ENCODE measurements around the gene APLP2.

The APLP2 gene

DNA sequence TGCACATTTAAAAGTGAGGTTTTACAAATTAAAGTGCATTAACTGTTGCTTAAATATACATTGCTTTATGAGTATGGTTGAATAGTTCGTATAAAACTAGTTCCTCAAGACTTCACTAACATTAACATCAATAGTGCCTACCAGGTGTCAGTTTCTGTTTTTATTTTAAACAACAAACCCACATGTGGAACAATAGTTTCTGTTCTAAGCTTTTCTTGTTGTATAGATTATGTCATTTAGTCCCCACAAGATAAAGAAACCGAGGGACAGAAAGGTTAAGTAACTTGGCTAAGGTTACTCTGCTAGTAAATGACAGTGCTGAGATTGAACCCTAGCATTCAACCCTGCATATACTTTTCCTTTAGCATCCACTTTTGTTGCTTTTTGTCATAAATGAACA, 48.5 kb downstream of the APLP2 start:
- DNase-seq (ENCODE audit: low read depth in 2 of 2, low spot score in 1 of 2), result no peak

DNA sequence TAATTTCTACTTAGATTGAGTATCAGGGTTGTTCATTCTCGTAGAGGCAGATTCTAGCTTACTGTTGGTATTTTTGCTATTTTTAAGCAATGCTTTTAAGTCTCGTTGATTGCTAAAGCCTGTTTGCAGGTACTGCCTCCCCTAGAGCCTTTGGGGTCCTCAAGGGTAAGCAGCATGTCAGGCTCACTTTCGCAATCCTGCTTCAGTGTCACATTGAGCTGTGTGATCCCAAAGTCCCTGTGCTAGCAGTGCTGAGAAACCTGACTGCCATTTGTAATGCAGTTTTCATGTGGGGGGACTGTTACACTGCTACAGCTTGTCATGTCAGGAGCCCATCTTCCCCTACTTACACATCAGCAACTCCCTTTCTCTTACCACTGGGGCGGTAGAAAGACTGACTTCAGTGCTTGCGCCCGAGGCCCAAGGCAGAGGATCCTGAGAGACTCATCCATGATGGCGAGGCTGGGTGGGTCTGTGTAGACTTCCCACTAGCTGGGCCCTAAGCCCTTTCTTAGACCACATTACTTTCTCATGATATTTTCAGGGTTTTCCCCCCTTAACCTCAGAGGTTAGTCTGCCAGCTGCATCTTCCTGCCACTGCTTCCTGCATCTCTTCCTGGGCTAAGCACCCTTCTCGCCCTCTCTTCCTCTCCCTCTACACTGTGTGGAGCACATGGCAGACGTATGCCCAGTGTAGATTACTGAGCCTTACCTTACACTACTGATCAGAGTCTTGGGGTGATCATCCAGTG, 49.1 kb downstream of the APLP2 start:
- peak in 1 of 2 donors; percentile 1 for DNase-seq (ENCODE audit: low read depth in 2 of 2, low spot score in 1 of 2)

DNA sequence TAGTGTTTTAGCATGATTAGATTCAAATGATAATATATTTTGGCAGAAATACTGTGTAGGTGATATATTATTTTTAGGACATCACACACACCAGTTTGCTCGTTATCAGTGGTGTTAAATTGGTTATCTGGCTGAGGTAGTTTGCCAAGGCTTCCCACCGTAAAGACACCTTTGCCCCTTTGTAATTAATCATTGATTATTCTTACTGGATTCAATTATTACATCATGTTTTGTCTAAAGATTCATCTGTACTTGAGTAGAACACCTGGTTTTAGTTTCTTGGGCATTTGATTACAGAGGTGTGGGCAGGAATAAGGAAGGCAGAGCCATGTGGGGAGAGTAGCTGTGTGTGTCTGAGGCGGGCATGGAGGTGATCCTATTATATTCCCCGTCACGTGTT, 50.4 kb downstream of the APLP2 start:
- DNase-seq (ENCODE audit: low read depth in 2 of 2, low spot score in 1 of 2), result no peak

DNA sequence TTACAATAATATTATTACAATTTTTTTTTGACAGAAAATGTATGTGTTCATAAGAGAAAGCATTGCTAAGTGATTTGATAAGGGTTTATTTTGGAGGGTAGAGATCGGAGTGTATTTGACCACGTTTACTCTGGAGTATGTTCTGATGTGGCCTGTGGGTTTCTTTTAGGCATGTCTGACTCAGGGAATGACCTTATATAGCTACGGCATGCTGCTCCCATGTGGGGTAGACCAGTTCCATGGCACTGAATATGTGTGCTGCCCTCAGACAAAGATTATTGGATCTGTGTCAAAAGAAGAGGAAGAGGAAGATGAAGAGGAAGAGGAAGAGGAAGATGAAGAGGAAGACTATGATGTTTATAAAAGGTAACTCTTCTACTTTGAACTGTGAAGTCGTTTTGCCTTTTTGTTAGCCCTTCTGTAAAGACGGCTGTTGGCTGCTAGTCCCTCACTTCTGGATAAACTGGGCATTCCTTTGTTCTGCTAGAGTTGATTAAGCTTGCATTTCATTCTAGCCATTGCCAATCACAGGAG, 51.8 kb downstream of the APLP2 start:
- no peak for DNase-seq (ENCODE audit: low read depth in 2 of 2, low spot score in 1 of 2)

DNA sequence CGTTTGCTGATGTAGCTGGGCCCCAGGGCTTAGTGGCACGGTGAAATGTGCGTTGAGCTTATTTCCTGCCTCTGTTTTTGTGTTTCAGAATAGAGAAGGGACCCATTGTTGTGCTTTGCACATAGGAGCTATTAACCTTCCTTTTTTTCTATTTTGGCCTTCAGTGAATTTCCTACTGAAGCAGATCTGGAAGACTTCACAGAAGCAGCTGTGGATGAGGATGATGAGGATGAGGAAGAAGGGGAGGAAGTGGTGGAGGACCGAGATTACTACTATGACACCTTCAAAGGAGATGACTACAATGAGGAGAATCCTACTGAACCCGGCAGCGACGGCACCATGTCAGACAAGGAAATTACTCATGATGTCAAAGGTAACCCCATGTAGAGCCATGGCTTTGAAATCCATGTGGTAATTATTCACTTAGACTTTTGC, 52.5 kb downstream of the APLP2 start:
- no peak for DNase-seq (ENCODE audit: low read depth in 2 of 2, low spot score in 1 of 2)

DNA sequence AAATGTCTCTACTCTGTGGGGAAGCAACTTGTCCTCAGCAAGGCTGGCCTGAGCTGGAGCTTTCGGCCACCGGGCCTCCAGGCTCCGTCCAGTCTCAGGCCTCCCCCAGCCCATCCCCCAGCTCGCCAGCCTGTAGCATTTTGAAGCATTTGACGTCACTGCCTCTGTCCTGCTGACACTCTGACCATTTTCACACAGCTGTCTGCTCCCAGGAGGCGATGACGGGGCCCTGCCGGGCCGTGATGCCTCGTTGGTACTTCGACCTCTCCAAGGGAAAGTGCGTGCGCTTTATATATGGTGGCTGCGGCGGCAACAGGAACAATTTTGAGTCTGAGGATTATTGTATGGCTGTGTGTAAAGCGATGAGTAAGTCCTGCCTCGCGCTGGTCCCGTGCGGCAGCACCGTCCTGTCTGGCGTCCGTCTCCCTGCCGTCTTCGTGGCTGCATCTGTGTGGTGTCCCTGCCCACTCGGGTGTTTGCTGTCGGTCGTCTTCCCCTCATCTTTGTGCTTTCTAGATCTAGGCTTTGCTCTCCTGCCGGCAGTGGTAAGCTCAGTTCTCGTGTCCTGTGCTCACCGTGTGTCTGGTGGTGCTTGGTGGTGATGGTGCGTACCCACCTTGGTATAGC, 53.8 kb downstream of the APLP2 start:
- DNase-seq (ENCODE audit: low read depth in 2 of 2, low spot score in 1 of 2), result no peak

DNA sequence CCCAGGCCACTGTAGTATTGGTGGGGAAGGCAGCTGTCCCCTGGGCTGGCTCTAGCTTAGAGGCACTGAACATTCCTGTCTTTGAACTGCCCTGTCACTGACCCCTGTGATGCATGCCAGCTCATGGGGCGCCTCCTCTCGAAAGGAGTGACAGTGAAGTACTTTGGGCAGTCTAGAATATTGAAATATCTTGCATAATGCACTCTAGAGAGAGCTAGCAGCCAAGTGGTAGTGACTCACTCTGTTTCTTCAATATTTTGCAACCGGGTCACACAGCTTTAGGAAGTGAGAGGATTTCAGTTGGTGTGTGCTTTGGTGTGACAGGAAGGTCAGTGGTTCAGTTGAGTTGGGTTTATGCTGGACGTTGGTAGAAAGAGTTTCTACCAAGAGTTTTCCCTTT, 54.4 kb downstream of the APLP2 start:
- no peak for DNase-seq (ENCODE audit: low read depth in 2 of 2, low spot score in 1 of 2)

DNA sequence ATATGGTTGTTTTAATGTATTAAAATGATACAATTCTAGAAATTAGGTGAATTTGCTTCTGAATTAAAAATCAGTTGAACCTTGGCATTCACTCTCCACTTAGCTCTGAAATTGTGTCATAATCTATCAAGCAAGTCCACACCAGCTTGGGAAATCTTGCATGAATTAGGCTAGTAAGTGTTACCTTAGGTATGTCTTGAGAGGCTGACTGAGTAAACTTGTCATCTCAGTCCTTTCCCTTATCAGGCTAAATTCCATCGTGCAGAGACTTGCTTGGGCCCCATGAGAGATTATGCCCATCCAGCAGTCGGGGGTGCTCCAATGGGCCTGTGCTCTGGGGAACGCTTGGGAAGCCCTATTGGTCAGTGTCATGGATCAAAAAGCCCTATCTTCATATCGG, 55.9 kb downstream of the APLP2 start:
- no peak for DNase-seq (ENCODE audit: low read depth in 2 of 2, low spot score in 1 of 2)

DNA sequence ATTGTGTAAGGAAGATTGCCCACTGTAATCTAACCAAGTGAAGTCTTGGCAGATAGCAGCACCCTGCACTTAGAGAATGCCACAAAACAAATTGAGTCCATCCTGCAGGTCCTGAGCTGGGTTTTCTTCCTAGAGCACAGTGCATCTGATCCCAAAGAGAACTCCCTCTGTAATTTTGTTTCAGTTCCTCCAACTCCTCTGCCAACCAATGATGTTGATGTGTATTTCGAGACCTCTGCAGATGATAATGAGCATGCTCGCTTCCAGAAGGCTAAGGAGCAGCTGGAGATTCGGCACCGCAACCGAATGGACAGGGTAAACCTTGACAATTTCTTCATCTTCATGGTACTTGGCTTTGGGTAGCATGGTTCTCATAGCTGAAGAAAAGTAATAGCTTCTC, 56.8 kb downstream of the APLP2 start:
- no peak for DNase-seq (ENCODE audit: low read depth in 2 of 2, low spot score in 1 of 2)

DNA sequence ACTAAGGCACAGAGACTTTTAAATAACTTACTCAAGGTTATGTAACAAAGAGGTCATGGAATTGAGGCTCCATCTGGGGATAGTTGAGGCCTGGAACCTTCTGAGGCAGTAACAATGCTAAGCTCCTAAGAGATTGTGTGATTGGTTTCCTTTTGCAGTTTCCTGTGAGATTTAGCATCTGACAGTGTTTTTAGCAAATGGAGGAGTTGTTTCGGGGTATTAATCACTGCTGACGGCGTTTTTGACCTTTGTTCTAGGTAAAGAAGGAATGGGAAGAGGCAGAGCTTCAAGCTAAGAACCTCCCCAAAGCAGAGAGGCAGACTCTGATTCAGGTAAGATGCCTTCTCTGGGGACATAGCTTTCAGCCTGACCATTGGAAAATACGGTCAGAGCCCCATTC, 57.8 kb downstream of the APLP2 start:
- DNase-seq (ENCODE audit: low read depth in 2 of 2, low spot score in 1 of 2), result no peak

DNA sequence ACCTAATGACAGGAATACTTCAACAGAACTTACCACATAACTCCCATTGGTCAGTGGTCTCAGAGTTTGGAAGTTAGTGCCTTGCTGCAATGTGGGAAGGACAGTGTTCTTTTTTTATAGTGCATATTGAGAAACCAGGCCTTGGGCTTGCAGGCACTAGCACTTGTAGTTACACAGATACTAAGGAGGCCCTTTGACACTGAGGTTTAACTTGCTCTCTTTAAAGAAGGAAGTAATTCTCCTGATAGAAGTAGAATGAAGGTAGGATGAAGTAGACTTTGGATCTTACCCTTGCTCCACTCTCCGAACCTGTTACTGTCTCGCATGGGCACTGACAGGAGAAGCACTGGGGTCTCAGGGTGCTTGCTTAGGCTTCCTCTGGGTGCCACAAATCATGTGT, 58.9 kb downstream of the APLP2 start:
- DNase-seq (ENCODE audit: low read depth in 2 of 2, low spot score in 1 of 2), result no peak

DNA sequence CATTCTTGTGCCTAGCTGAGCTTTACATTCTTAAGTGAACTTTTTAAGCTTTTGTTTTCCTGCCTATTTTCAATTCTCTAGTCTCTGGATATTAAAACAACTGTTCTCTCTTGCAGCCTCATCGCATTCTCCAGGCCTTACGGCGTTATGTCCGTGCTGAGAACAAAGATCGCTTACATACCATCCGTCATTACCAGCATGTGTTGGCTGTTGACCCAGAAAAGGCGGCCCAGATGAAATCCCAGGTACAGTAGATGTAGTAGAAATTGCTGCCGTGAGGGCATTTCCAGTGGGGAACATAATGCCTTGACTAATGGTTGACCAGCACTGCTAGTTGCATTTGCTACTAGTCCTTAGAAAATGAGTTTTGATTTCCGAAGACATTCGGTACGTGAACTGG, 60.2 kb downstream of the APLP2 start:
- DNase-seq (ENCODE audit: low read depth in 2 of 2, low spot score in 1 of 2), result no peak

DNA sequence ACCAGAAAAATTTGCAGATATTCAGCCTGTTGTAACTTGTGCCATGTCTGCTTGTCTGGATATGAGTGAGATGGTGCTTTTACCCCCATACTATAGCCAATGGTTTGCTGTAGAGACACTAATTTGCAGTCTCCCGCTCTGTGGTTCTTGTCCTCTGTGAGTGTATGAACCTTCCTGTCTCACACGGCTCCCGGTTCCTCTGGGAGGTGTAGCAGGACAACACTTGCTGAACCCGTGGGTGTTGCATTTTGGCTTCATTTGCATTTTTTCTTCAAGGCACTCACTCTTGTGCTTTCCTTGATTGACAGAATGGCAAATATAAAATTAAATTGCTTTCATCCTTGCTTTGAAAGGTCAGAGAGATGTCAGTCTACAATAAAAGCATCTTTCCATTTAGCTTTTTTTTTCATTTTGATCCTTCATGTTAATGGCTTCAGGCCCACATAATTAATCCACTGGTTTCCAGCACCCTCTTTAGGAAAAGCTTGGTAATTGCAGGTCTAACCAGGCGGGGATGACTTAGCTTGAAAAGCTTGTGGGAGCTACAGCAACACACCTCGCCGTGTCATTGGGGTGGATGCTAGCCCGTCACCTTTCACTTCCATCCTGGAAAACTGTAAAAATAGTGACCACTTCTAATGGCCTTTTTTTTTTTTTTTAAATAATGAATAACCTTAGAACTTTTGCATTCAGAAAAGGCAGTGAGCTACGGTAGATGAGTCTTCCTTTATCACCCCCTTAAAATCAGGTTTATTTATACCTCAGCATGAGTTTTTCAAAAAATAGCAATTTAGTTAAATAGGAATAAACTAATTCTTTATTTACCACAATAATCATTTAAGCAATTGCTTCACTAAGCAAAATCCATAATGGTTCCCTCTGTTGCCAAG, 62.5 kb downstream of the APLP2 start:
- no peak for DNase-seq (ENCODE audit: low read depth in 2 of 2, low spot score in 1 of 2)

DNA sequence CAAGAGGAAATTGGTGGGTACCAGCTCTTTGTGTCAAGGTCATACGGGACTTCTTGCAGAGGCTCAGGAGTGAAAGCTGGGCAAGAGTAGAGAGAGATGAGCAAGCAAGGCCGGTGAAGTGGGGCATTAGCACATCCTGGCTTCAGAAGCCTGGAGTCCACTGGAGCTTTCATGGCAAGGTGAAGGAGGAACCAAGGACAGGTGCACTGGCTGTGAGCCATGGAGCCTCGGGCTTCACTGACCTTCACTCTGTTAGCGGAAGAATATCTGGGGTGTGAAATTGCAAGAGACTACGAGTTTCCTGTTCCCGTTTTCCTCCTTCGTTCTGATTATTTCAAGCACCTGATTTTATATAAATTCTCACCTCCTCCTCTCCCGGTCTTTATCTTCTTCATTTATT, 64.0 kb downstream of the APLP2 start:
- no peak for DNase-seq (ENCODE audit: low read depth in 2 of 2, low spot score in 1 of 2)

DNA sequence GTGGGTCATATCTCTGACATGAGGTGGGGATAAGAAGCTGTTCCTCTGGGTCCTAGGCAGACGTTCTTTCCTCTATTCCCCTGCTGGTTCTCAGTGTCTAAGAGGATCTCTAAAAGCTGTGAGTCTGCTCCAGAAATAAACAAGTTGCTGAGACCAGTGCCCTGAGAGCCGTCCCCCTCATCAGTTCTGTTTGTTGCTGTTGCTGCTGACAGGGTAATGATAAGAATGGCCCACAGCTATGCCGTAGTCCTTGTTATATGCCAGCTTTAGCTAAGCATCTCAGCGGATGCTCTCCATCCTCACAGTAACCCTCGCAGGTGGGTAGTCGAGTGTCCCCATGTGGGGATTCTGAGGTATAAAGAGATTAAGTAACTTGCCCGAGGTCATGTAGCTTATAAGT, 66.4 kb downstream of the APLP2 start:
- no peak for DNase-seq (ENCODE audit: low read depth in 2 of 2, low spot score in 1 of 2)

DNA sequence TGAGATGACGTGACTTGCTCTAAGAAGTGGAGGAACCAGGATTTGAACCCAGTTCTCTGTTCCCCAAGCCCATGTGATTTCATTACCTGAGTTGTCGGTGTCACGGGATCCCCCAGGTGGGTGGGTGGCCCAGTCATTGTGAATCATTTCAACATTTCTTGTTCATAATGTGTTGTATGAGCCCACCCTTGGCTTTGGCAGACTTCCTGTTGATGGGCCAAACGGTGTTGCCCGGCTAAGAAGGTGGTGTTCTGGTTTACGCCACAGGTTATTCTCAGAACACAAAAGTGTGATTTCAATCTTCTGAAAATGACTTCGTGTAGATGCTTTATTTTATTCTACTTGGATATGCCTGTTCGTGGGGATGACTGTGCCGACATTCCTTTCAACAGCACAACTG, 68.3 kb downstream of the APLP2 start:
- DNase-seq (ENCODE audit: low read depth in 2 of 2, low spot score in 1 of 2), result no peak

DNA sequence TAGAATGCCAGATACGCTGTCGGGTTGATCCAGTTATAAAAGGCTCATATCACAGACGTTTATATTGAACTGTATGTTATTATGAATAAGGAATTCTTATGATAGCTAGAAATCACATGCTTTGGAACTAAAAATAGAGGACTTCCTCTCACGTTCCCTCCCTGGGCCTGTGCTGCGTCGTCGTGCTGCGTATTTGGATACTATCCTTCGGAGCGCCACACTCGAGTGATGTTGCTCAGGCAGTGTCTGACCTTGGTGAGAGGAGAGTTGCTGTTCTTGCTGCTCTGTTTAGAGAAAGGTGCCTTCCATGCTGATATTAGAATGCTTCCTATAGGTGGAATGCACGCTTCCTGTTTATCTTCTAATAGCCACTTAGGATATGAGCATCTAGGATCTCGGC, 69.7 kb downstream of the APLP2 start:
- DNase-seq (ENCODE audit: low read depth in 2 of 2, low spot score in 1 of 2), result no peak

DNA sequence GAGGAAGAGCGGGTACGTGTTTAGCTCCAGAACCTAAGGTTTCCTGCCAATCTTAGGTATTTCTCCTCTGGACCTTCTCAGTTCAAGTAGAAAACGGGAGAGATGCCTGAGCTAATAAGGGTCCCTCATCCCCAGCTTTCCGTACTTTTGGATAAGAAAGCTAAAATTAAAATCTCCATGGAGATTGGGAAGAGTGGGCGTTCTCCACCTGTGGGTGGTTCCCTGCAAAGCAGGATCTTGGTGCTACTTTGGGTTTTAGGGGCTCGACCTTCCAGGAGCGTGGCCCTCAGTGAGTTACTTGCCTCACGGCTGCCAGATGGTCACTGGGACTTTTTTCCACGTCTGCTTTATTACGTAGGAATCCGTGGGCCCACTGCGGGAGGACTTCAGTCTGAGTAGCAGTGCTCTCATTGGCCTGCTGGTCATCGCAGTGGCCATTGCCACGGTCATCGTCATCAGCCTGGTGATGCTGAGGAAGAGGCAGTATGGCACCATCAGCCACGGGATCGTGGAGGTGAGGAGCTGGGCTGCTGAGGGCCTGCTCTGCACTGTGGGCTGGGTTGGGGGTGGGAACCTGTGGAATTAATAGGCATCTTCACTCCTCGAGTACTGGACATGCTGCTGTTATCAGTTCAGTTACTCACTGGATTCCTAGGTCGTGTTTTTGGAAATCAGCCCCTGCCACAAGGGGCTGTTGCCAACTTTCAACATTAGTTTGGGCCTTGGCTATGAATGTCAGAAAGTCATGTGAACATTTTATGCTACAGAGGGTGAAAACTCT, 72.1 kb downstream of the APLP2 start:
- no peak for DNase-seq (ENCODE audit: low read depth in 2 of 2, low spot score in 1 of 2)

DNA sequence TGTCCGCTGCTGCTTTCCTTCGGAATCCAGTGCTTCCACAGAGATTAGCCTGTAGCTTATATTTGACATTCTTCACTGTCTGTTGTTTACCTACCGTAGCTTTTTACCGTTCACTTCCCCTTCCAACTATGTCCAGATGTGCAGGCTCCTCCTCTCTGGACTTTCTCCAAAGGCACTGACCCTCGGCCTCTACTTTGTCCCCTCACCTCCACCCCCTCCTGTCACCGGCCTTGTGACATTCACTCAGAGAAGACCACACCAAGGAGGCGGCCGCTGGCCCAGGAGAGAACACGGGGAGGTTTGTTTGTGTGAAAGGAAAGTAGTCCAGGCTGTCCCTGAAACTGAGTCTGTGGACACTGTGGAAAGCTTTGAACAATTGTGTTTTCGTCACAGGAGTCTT, 74.4 kb downstream of the APLP2 start:
- no peak for DNase-seq (ENCODE audit: low read depth in 2 of 2, low spot score in 1 of 2)

DNA sequence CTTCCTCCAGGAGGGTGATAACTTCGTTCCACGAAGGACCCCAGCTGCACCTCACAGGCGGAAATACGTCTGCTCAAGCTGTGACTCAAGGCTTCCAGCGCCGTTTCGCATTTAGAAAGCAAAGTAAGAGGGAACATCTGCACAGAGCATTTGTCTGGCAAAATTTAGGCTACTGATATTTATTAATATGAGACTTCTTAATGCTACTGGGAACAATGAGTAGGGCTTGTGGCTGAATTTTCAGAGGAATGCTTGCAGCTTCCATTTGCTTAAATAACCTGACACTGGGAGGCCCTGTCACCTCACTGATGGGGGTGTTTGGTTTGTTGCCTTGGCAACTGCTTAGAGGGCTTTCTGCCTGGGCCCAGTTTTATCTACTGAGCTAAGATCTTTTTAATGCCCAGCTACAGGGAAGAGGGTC, 75.2 kb downstream of the APLP2 start:
- DNase-seq (ENCODE audit: low read depth in 2 of 2, low spot score in 1 of 2), result no peak

DNA sequence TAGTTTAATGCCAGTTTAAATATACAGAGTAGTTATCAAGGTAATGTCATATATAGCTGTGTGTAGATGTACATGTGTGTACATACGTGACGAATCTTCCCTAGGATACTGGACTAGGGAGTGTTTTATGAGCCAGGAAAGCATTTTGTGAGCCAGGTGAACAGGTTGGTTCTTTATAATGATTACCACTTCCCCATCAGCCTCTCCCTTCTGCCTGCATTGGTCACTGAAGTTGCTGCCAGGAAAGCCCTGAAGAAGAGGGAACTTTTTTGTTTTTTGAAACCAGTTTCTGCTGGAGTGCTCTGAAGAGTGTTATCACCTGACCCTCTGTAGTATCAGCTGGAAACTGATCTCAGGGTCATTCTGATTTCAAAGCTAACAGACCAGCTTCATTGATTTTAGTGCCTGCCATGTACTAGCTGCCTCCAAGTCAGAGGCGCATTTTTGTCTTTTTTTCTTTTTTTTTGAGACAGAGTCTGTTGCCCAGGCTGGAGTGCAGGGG, 75.7 kb downstream of the APLP2 start:
- no peak for DNase-seq (ENCODE audit: low read depth in 2 of 2, low spot score in 1 of 2)

Measured in stimulated activated CD8-positive, alpha-beta memory T cell treated with anti-CD3 and anti-CD28 coated beads, Interleukin-4, amount 100 ng/mL, for 4 hours (primary cell).